Activated naive CD8-positive, alpha-beta T cell (primary cell): ENCODE results near the gene ALPL.

Experiments used
- H3K27ac Mint-ChIP-seq: one replicate; pipeline ENCODE4 v1.8.0; 2021; ENCODE audit warnings: mixed read lengths
- H3K27me3 Mint-ChIP-seq: one replicate; pipeline ENCODE4 v1.8.0; 2021; ENCODE audit warnings: mixed read lengths
- H3K36me3 Mint-ChIP-seq: one replicate; pipeline ENCODE4 v1.8.0; 2021; ENCODE audit warnings: mixed read lengths
- H3K4me1 Mint-ChIP-seq: one replicate; pipeline ENCODE4 v1.8.0; 2021; ENCODE audit warnings: low read depth, mixed read lengths
- H3K4me3 Mint-ChIP-seq: one replicate; pipeline ENCODE4 v1.8.0; 2021; ENCODE audit warnings: mild to moderate bottlenecking, mixed read lengths
- H3K9me3 Mint-ChIP-seq: one replicate; pipeline ENCODE4 v1.8.0; 2021; ENCODE audit warnings: low read depth, mixed read lengths

ALPL gene

GRCh38 chr1:21624571-21625389 is 115.6 kb downstream of the ALPL start:
- Mint-ChIP-seq H3K36me3 (no peaks in the 10 kb centered on the region), H3K9me3 (no peaks in the 10 kb centered on the region), H3K27ac (no peak overlapping the region), H3K4me3 (no peak overlapping the region), H3K27me3 (peaks cover 15% of the 10 kb centered on the region), H3K4me1 (peaks cover 5% of the 10 kb centered on the region)

- Mint-ChIP-seq H3K27ac (no peak overlapping the region), H3K4me3 (no peak overlapping the region), H3K9me3 (no peaks in the 10 kb centered on the region), H3K27me3 (peaks cover 16% of the 10 kb centered on the region), H3K36me3 (no peaks in the 10 kb centered on the region), H3K4me1 (peaks cover 5% of the 10 kb centered on the region)
Measured at GRCh38 chr1:21625390-21626190, 116.4 kb downstream of the ALPL start.

GRCh38 chr1:21626921-21627339 is 117.7 kb downstream of the ALPL start:
- no peak overlapping the region for H3K4me3 Mint-ChIP-seq
- H3K4me1 Mint-ChIP-seq, result peaks cover 2% of the 10 kb centered on the region
- H3K9me3 Mint-ChIP-seq, result no peaks in the 10 kb centered on the region
- no peak overlapping the region for H3K27ac Mint-ChIP-seq
- H3K27me3 Mint-ChIP-seq, result peaks cover 11% of the 10 kb centered on the region
- H3K36me3 Mint-ChIP-seq, result no peaks in the 10 kb centered on the region
